MM.1S (cell line): ENCODE results near the gene FCRL3.

Experiments
- CTCF ChIP-seq: fragments of 300-600 bp; sonication (generic); IDR thresholded peaks from 2 replicates; pipeline ENCODE4 v1.5.1; 2016; ENCODE audit warnings: antibody characterized with exemption, low read length, mixed read lengths
- EZH2 ChIP-seq: fragments of 300-600 bp; sonication (generic); optimal IDR thresholded peaks from 2 replicates; pipeline ENCODE3; 2017; ENCODE audit warnings: low read depth, mild to moderate bottlenecking, antibody characterized with exemption, low read length, mixed read lengths
- EZH2phosphoT487 ChIP-seq: fragments of 300-600 bp; sonication (generic); IDR thresholded peaks from 2 replicates; pipeline ENCODE4 v1.6.1; 2018; ENCODE audit warnings: antibody characterized with exemption, low read length

GRCh38 chr1:157723157-157723556 lies 22.6 kb upstream of the FCRL3 start:
- TF ChIP-seq CTCF = no peak
- no peak for TF ChIP-seq EZH2
- no peak for TF ChIP-seq EZH2phosphoT487
